Measurements from ENCODE around the gene CPTP. TPM values are rescaled to one million over a fixed set of nuclear protein-coding genes. Genes with fewer than 3 reads are reported as not detected.

Gene CPTP
- total and polyA plus RNA-seq, 2 of the 13 experiments (the other 11 are each of a cell fraction or from before 2014, with no cell fraction given), result 5.5 to 9.3 TPM

- TF ChIP-seq, protein P1, sequence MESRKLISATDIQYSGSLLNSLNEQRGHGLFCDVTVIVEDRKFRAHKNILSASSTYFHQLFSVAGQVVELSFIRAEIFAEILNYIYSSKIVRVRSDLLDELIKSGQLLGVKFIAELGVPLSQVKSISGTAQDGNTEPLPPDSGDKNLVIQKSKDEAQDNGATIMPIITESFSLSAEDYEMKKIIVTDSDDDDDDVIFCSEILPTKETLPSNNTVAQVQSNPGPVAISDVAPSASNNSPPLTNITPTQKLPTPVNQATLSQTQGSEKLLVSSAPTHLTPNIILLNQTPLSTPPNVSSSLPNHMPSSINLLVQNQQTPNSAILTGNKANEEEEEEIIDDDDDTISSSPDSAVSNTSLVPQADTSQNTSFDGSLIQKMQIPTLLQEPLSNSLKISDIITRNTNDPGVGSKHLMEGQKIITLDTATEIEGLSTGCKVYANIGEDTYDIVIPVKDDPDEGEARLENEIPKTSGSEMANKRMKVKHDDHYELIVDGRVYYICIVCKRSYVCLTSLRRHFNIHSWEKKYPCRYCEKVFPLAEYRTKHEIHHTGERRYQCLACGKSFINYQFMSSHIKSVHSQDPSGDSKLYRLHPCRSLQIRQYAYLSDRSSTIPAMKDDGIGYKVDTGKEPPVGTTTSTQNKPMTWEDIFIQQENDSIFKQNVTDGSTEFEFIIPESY (CRISPR knock-in tag; IDR thresholded peaks at IDR 0.05), result peak; percentile 49; the same call in 1 of the 2 replicates
- TF ChIP-seq ZNF850 (CRISPR knock-in tag; conservative IDR thresholded peaks at IDR 0.05), result 0 out of 2 replicates have a peak, but pooled peaks have one; percentile 6
- TF ChIP-seq, protein P2, sequence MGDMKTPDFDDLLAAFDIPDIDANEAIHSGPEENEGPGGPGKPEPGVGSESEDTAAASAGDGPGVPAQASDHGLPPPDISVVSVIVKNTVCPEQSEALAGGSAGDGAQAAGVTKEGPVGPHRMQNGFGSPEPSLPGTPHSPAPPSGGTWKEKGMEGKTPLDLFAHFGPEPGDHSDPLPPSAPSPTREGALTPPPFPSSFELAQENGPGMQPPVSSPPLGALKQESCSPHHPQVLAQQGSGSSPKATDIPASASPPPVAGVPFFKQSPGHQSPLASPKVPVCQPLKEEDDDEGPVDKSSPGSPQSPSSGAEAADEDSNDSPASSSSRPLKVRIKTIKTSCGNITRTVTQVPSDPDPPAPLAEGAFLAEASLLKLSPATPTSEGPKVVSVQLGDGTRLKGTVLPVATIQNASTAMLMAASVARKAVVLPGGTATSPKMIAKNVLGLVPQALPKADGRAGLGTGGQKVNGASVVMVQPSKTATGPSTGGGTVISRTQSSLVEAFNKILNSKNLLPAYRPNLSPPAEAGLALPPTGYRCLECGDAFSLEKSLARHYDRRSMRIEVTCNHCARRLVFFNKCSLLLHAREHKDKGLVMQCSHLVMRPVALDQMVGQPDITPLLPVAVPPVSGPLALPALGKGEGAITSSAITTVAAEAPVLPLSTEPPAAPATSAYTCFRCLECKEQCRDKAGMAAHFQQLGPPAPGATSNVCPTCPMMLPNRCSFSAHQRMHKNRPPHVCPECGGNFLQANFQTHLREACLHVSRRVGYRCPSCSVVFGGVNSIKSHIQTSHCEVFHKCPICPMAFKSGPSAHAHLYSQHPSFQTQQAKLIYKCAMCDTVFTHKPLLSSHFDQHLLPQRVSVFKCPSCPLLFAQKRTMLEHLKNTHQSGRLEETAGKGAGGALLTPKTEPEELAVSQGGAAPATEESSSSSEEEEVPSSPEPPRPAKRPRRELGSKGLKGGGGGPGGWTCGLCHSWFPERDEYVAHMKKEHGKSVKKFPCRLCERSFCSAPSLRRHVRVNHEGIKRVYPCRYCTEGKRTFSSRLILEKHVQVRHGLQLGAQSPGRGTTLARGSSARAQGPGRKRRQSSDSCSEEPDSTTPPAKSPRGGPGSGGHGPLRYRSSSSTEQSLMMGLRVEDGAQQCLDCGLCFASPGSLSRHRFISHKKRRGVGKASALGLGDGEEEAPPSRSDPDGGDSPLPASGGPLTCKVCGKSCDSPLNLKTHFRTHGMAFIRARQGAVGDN (CRISPR knock-in tag; IDR thresholded peaks at IDR 0.05), result peak; percentile 38; the same call in 1 of the 2 replicates
- peak; percentile 40 for TF ChIP-seq AGO1 (IDR thresholded peaks at IDR 0.05; ENCODE audit: low read depth, low read length, poor library complexity, severe bottlenecking)
- 0 out of 2 replicates have a peak, but pooled peaks have one; percentile 16 for TF ChIP-seq GABPB1 (CRISPR knock-in tag; IDR thresholded peaks at IDR 0.05)
- TF ChIP-seq MED1 (CRISPR knock-in tag; IDR thresholded peaks at IDR 0.05), result no peak
- TF ChIP-seq TP53 (CRISPR knock-in tag; conservative IDR thresholded peaks at IDR 0.05), result no peak
- peak; percentile 32; the same call in 1 of the 2 replicates for TF ChIP-seq ZNF350 (CRISPR knock-in tag; IDR thresholded peaks at IDR 0.05; ENCODE audit: borderline replicate concordance, low read depth)
- TF ChIP-seq MTA1 (CRISPR knock-in tag; IDR thresholded peaks at IDR 0.05; ENCODE audit: borderline replicate concordance), result 0 out of 2 replicates have a peak, but pooled peaks have one; percentile 8
- TF ChIP-seq ZC3H13 (CRISPR knock-in tag; IDR thresholded peaks at IDR 0.05), result peak; percentile 46; the same call in 1 of the 2 replicates
- 0 out of 2 replicates have a peak, but pooled peaks have one; percentile 1 for TF ChIP-seq ZMAT3 (CRISPR knock-in tag; conservative IDR thresholded peaks at IDR 0.05)
- TF ChIP-seq ZNF800 (CRISPR knock-in tag; IDR thresholded peaks at IDR 0.05), result no peak
- peak; percentile 41 for TF ChIP-seq POLR2G (IDR thresholded peaks at IDR 0.05; ENCODE audit: low read depth, low read length)
- peak; percentile 85 for TF ChIP-seq ZBTB38 (CRISPR knock-in tag; IDR thresholded peaks at IDR 0.05)
- peak; percentile 33; the same call in 1 of the 2 replicates for TF ChIP-seq HOXA3 (CRISPR knock-in tag; IDR thresholded peaks at IDR 0.05)
- 0 out of 2 replicates have a peak, but pooled peaks have one; percentile 34 for TF ChIP-seq CHCHD3 (CRISPR knock-in tag; IDR thresholded peaks at IDR 0.05)
- TF ChIP-seq ZNF776 (CRISPR knock-in tag; IDR thresholded peaks at IDR 0.05), result 0 out of 2 replicates have a peak, but pooled peaks have one; percentile 12
- TF ChIP-seq ADNP (CRISPR knock-in tag; IDR thresholded peaks at IDR 0.05), result no peak
- peak; percentile 31; the same call in 1 of the 2 replicates for TF ChIP-seq ZNF839 (CRISPR knock-in tag; IDR thresholded peaks at IDR 0.05; ENCODE audit: borderline replicate concordance)
Measured at GRCh38 chr1:1309251-1310108, 15.1 kb upstream of the CPTP start (continued).
